ENCODE measurements around the gene BRD4.

Gene BRD4

DNA sequence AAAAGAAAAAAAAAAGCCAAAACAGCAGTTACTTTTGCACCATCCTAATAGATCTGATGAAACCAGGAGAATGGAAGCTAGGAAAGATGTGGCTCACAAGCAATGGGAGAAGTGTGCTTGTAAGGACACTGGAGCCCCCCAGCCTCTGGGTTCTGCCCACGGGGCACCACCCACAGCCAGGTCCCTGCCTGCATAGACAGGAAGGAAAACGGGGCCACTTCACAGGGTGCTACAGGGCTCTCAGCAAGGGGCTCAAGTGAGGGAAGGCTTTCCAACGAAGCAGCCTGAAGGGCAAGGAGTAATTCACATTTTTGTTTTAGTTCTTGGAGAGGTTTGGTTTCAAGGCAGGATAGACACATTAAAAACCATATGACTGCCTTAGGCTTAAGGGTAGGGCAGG, 42.7 kb downstream of the BRD4 start:
- no peak for DNase-seq (ENCODE audit: low spot score)

DNA sequence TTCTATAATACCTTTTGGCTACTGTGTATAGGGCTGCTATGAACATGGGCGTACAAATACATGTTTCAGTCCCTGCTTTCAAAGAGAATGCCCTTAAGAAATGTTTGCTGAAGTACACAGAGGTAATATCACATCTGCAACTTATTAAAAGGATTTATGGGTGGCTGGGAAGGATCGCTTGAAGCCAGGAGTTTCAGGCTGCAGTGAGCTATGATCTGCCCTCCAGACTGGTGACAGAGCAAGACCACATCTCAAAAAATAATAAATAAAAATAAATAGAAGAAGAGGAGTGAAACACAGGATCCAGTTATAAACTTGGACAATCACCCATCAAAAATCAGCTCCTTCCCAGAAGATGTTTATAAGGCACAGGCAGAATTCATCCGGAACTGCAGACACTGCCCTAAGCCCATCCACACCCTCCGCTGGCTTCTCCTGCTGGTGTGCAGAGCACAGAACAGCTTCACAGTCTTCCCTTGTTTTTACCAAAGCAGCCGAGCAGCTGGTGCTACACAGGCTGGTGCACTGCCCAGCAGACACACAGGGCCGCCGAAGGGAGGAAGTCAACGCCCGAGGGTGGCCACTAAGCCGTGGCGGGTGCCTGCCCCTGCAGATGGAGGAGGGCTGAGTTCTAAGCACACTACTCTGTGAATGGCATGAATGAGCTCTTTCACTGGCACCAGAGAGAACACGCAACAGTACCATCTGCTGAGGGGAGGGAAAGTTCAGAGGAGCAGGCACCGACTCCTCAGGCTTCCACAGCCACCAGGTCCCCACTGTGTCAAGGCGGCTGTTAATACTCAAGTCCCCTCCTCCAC, 44.0 kb downstream of the BRD4 start:
- DNase-seq (ENCODE audit: low spot score), result no peak

DNA sequence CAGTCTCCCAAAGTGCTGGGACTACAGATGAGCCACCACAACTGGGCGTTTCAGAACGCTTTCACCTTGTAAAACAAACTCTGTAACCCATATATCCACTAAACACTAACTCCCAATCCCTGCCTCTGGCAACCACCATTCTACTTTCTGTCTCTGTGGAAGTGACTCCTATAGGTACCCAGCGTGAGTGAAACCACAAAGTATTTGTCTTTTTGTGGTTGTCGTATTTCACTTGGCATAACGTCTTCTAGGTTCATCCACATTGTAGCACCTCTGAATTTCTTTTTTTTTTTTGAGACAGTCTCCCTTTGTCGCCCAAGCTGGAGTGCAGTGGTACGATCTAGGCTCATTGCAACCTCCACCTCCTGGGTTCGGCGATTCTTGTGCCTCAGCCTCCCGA, 44.8 kb downstream of the BRD4 start:
- no peak for DNase-seq (ENCODE audit: low spot score)

DNA sequence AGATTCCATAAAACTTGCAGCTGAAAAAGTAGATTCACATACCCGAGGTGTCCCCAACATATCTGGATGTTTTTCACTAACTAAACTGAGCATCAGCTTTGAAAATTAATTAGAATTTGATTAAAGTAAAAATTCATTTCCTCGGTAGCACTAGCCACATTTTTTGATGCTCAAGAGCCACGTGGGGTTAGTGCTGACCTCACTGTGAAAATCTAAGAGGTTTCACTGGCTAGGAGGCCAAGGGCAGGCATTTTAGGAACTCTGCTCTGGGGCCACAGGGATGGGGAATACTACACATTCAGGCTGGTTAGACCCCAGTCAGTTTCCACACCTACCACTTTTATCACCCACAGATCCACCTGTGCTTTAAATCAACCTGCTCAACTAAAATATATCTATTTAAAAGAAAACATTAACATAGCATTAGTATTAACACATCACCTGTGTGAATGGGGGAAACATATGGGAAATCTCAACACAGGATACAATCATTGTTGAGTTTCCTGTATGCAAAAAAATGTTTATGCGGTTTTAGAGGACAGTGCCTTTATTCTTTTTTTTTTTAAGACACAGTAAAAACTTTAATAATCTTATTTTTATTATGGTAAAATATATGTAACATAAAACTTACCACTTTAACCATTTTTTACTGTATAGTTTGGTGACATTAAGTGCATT, 45.5 kb downstream of the BRD4 start:
- DNase-seq (ENCODE audit: low spot score), result no peak

DNA sequence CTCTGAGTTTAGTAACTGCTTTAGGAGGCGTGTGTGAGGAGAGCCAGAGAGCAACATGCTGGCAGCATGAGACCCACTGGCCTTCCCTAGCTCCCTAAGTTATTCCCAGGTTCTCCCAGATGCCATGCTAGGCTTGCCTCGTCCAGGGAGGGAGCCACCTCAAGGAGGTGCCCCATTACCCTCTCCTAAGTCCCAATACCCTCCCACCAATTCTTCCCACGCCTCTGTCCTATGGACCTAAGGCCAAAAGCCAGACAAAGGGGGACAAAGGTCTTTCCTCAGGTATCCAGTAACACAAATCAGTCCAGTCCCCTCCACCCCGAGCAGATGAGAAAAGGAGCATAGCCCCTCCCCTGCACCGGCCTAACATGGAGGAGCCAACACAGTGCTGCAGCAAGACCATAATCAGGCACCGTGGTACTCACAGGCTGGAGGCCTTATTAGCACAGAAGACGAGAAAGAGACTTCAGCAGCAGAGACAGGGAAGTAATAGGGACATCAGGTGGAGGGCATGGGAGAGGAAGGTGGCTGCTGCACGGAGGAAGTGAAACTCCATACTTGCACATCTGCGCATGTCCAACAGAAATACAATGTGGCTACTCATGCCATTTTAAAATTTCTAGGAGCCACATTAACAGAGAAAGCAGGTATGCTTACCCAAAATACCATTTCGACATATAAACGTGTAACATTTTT, 46.3 kb downstream of the BRD4 start:
- DNase-seq (ENCODE audit: low spot score), result no peak

DNA sequence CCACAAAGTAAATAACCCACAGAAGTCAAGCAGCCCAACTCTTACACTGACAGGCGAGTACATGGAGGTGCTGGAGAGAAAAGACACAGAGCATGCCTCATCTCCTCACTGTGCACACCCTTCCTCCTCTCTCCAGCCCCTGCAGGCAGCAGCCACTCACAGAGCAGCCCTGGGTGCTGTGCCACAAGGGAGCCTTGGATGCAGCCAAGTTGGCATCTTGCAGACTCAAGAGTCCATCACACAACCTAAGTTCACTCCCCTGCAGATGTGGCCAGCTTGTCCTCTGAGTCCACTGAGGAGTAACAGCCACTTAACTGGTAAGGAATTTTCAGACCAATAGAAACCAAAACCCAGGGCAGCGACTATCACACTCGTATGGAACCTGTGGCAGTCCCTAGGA, 47.4 kb downstream of the BRD4 start:
- no peak for DNase-seq (ENCODE audit: low spot score)

DNA sequence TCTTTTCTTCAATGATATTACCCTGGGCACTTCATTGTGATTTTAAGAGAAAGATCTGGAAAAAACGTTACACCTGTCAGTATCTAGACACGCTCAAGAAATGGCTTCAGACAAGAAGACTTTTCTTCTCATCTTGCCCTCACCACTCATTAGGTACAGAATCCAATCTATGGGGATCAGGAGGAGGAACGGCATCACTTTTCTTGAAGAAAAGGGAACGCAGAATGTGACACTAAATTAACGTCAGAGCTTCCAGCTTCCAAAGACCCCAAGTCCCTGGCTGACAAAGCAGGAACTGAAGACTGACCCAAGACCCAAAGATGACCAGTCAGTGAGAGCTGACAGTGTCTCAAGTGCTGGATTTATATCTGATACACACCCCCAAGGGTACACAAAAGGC, 48.2 kb downstream of the BRD4 start:
- DNase-seq (ENCODE audit: low spot score), result no peak

DNA sequence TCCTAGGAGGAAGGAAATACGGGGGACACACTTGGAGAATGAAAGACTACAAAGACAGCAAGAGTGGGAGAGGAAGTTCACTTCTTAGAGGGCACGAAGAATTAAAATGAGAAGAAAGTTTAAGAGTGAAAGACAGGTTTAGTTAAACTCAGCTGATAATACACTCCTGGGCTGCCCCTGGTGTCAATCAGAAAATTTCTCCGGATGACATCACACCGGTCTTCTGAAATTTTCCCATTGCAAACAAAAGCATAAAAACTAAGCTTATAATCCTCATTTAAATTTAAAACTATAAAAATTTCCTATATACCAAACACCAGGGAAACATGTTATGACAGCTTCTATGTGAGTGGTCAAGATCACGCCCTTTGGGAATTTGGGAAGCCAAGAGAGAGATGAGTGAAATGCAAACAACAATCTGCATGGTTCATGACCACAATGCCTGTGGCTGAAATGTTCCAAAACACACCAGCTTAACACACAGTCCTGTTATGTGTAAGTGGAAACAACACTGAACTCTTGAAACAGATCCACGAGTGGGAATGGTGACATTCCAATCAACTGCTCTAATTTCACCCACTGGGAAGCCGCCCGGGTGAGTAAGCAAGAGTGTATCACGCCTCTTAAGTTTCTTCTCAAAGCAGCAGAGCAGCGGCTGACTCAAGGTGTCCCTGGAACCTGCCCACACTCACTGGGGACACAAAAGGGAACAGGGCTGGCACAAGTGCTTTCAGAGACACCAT, 49.0 kb downstream of the BRD4 start:
- DNase-seq (ENCODE audit: low spot score), result no peak

DNA sequence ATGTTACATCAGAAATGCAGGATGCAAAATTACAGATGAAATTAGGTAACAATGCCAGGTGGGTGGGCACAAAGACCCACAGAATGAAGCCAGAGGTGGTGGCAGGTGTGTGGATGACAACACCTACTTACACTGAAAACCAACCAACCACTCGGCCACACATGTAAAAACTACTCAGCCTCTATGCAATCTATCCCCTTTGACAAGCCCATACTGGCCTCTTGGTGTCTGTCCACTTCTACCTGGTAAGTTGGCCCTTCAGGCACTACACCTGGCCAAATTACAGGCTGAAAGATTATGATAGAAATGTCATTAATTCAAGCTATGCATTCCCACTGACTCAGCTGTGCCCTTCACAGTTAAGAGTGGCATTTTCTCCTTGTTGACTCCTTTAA, 50.0 kb downstream of the BRD4 start:
- no peak for DNase-seq (ENCODE audit: low spot score)

DNA sequence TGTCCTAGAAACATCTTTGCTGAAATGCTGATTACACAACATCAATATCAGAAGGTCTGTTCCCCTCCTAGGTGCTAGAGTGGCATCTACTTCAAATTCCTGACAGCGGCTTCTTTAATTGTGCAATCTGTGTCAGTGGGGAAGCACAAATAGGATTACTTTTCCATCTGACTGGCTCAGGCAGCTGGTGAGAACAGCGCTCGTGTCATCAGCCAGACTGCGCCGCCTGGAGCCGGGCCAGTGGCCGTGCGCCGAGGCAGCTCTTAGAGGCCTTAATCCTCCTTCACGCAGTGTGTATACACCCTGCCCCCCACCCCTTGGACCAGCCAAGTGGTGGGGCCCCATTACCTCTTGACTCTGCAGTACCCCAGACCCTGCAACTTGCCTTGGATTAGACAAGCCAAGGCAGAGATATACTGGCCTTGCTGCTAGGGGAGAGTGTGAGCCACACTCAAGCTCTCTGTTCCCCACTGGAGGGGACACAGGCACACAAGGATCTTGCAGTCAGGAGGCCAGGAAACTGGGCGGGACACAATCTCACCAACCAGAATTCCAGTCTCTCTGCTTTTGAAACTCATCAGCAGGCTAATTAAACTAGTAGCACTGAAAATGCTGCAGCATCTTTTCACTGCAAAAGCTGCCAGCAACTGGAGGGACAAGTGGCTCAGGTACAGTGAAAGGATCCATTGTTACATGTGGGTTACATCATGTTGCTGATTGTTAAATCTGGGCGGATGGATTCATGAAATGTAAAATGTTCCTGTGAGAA, 51.2 kb downstream of the BRD4 start:
- no peak for DNase-seq (ENCODE audit: low spot score)

DNA sequence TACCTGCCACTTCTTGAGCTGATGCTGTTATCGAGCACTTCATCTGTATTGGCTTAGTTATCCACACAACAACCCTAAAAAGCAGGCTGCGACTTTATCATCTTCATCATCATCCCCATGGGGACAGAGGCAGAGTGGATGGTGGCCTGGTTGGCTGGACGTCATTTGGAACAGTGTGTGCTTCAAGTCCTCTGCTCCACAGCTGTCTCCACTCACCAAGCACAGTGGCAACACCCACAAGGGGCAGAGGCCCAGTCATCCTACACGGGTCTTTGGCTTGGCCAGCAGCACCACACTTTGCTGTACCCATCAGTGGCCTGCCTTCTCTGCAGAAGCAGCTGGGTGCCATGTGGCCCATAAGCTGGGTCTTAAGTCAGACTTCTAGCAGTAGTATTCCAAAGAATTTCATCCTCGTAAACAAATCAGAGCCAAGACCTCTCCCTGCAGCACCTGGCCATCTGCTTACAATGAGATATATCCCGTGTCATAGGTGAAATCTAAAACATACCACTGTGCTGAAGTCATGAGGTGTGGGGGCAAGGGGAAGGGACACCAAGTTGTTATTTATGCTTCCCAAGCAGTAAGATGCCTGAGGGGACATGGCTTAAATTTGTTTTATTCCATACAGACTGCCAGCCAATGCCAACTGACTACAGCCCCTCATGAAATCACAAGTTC, 52.2 kb downstream of the BRD4 start:
- DNase-seq (ENCODE audit: low spot score), result no peak

DNA sequence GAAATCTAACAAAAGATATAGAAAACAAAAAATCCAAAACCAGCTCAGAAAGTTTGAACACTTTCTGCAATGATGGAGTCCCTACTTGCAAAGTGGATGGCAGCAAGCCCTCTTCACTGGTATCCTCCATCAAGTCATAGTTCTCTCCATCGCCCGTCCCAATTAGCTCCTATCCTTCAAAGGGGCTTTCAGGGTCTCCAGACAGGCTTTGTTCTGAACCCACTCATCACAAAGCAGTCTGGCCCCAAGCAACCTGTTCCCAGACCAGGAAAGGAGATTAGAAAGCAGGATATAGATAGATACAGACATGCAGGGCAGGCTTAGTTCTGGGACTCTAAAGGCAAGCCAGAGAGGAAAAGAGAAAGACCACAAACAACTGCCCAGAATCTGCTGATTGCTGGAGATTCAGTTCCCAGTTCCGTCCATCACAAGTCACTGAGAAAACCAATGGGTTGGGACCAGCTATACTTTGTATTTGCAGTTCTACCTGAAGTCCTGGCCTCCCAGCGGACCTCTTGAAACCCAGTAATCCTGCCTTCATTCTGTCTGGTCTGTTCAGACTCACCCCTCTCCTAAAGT, 52.9 kb downstream of the BRD4 start:
- no peak for DNase-seq (ENCODE audit: low spot score)

DNA sequence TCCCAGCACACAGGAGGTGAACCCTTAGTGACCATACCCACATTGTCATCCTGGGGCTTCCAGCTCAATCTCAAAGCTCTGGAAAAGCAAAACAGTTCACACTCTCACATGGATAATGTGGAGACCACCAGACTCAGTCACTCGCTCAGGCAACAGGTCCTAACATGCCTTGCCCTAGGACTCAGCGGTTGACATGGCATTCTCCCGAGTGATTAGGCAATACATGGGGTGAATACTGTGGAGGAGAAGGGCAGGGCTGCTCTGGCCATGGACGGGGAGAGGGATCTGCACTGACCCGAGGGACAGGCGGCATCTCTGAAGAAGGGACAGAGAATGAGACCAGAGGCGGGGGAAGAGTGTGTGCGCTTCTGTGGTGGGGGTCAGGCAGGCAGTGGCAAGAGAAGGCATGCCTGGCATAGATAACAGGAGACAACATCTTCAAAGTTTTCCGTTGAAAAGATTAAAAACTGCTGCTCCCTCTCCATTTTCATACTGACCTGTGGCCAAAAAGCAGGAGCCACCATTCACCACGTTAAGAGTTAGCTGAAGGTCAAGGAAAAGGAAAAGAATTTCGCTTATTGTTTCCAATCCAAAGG, 55.6 kb downstream of the BRD4 start:
- no peak for DNase-seq (ENCODE audit: low spot score)

DNA sequence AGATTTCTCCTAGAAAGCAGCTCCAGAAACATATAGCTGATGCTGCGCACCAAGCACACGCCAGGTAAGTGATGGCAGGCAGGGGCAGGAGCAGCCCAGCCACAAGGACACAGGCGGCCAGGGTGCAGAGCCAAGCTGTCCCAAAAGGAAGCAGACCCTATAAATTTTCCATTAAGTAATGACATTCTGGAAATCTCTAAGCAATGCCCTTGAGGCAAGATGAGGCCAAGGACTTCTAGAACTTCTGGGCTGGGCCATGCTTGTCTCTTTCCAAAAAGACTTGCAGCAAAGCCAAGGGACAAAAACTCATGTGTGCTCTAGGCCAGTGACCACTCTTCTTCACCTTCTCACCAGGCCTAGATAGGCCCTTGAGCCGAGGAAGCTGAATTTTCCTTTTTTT, 57.9 kb downstream of the BRD4 start:
- no peak for DNase-seq (ENCODE audit: low spot score)

DNA sequence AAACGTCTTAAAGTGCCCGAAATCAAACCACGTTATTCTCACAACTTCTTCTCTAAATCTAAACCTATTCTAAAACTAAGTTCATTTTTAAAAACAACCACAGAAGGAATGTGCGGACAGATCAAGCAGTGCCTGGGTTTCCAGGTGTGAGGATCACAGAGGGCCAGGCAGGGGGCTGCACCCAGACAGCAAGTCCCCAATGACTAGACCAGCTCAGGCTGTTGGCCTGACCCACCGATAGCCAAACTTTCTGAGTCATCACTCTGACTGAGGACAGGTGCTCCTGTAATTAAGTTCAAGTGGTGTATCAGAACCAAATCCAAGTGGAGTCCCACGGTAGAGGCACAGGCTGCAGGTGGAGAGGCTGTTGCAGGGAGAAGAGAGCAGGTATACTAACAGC, 62.5 kb downstream of the BRD4 start:
- DNase-seq (ENCODE audit: low spot score), result no peak

DNA sequence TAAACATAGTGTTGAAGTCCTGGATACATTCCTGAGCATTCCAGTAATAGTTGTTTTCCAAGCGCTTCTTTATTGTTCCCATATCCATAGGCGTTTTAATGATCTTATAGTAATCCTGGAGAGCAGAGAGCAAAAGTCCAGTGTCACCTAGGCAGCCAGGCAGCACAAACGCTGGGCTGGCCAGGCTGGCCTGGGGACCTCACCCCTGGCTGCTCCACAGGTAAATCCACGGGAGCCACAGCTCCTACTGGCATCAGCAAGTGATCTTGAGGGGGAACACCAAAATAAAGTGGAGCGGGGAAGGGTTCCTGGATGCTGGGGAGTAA, 63.4 kb downstream of the BRD4 start:
- no peak for DNase-seq (ENCODE audit: low spot score)

DNA sequence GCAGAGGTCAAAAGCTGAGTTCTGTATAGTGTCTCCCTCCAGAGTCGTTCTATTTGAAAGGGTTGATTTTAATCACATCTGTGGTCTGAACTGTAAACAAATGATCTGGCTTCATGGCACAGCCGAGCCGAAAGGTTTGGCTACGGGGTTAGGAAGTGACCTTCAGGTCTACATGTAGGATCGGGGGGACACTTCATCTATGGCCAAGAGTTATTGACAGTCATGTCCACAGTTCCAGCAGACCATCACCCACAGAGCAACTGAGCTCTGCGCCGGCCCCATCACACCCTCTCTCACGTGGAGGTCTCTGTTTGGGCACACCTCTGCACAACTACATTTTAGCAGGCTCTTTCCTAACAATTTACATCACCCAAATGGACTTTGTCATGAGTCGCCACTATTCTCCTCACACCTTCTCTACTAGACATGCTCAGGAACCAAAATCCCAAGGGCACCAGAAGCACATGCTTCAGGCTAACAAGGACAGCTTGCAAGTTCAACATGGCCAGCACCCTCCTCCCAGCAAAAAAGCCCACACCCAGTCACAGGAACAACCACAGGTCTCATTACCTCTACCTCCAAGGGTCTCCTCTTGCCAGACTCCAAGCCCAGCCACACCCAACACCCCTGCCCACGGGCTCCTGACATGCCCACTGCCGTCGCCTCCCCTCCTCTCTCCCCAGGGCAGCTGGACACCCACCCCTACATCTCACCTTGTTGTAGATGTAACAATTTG, 64.0 kb downstream of the BRD4 start:
- no peak for DNase-seq (ENCODE audit: low spot score)

DNA sequence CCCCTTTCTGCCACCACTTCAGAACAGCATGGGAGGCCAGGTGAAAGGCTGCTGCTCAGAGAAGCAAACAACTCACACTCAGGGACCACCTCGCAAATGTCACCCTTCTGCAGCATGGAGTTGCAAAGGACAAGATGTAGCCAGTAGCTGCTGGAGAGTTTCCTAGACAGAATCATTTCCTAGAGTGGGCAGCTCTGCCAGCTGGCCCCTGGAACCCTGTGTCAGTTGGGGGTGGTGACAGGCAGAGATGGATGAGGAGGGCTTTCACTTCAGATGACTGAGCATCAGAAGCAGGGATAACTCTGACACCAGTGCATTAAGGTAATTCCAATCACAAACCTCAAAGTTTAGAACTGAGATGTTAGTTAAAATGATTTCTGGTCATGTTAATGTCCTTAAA, 65.7 kb downstream of the BRD4 start:
- DNase-seq (ENCODE audit: low spot score), result no peak

DNA sequence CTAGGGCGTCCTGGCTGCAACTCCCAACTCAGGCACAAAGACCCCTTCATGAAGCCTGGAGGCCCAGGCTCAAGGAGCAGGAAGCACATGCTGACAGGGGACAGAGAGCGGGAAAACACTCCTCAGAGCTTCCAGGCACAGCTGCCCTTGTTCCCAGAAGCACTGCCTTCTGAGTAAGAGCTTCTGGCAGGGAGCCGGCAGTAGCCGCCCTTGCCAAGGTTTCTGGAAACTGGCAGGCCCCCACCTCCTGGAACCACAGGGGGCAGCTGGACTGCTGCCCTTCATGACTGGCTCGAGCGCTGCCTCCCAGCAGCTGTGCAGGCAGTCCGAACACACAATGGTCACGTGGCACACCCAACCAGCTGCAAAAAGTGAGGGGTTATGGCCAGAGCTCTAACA, 66.5 kb downstream of the BRD4 start:
- DNase-seq (ENCODE audit: low spot score), result peak; percentile 71
